ENCODE results near the gene TMEM233. TPM values are rescaled to one million over a fixed set of nuclear protein-coding genes. Genes with fewer than 3 reads are reported as not detected.
A peak's percentile ranks its signal among the peaks of the same experiment; 100 is the strongest.

TMEM233 gene
- 1 to 10 TPM; 1.3 to 1.7 (median 1.5) TPM for polyA plus RNA-seq (ENCODE audit: insufficient read length in 4 of 4)

- no peak for DNase-seq (ENCODE audit: low read depth in 4 of 4, low spot score in 2 of 4)
These were observed at the start of gene TMEM233 for GRCh38 chr12:119593578-119594398. TMEM233 (plus strand) TSS chr12:119593774; CDS start chr12:119593849, 75 bp downstream.

DNA sequence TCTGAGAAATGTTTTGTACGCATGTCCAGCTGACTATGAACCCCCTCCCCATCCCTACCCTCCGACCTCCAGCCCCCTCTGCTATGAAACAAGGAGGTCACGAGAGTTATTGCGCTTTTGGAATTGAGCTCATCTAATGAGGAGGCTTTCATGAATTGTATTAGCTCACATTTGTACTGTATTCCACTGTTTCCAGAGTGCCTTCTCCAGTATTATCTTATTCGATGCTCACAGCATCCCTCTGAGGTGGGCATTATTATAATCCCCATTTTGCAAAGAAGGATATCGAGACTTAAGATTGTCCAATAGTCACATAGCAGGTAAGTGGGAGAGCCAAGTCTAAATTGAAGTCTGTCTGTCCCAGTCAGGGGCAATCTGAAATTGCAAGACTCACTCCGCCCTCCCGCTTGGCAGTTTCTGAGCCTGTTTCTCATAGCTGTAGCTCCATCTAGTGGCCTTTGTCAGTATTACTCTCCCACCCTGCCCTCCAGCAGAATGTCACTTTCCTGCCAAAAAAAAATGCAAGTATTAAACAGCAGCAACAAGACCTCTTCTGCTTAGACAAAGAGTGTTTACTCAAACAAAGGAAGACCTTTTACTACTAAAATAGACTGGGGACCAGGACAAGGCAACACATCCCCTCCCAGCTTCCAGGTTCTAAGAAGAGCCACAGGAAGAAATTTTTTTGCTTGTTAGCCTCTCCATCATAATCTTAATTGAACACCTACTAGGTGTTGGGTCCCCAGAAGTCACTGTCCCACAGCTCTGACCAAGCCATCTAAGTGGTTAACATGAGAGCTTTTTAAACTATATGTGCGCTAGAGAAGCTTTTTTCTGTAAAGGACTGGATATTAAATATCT is 48.6 kb upstream of the TMEM233 start:
- peak; percentile 15 to 41 (median 20) for DNase-seq (ENCODE audit: low read depth in 4 of 4, low spot score in 2 of 4)

GRCh38 chr12:119546340-119546739 is 47.2 kb upstream of the TMEM233 start:
- no peak for DNase-seq (ENCODE audit: low read depth in 4 of 4, low spot score in 2 of 4)

DNA sequence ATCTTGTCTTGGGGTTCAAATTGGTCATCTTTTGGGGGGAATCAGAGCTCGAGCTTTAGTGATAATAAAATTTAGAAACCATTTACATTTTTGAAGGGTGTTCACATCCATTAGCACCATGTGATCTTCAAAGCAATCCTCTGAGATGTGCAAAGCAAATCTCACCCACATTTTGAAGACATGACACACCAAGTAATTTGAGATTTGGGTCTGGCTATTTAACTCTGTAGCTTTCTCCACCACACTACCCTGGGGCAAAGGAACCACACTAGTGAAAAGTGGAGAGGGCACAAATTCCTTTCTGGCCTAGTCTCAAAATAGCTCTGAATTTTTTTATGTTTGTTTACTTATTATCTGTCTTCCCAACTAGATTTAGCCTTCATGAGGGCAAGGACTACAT is 46.6 kb upstream of the TMEM233 start:
- DNase-seq (ENCODE audit: low read depth in 4 of 4, low spot score in 2 of 4) = no peak

DNA sequence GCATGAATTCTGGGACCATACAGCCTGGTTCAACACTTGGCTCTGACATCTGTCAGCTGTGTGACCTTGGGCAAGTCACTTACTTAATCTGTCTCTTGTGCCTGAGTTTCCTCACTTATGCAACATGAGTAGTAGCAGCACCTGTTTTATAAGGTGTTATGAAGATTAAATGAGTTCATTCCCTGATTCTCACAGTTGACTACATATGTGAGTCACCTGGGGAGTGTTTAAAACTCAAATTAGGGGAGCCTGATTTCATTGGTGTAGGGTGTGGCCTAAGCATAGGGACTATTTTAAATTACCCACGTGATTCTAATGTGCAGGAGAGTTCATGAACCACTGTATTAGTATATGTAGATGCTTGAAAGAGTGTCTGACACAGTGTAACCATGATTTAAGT is 36.7 kb upstream of the TMEM233 start:
- DNase-seq (ENCODE audit: low read depth in 4 of 4, low spot score in 2 of 4) = no peak

GRCh38 chr12:119565404-119565803 is 28.2 kb upstream of the TMEM233 start:
- no peak for DNase-seq (ENCODE audit: low read depth in 4 of 4, low spot score in 2 of 4)

DNA sequence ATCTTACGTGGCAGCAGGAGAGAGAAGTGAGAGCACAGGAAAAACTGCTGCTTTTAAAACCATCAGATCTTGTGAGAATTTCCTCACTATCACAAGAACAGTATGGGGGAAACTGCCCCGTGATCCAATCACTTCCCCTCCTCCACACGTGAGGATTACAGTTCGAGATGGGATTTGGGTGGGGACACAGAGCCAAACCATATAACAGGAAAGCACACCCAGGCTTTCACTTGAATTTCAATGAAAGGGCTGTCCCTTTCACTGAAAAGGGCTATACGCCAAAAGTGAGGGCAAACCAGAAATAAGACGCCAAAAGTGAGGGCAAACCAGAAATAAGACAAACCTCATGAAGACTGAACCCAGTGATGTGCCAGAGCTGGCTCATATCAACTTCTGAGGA is 22.8 kb upstream of the TMEM233 start:
- no peak for DNase-seq (ENCODE audit: low read depth in 4 of 4, low spot score in 2 of 4)

DNA sequence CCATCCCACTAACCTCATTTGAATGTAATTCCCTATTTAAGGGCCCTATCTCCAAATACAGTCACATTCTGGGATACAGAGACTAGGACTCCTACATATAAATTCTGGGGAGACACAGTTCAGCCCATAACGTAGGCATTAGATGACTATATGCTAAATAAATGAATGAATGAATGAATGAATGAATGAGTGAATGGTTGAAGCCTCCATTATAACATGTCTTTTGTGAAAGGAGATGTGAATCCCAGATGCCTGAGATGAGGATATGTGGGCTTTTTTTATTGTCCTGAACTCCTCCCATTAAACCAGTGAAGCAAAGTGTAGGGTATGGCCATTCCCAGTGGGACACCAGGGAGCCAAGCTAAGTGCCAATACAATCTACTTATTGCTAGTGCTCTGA is 20.5 kb upstream of the TMEM233 start:
- DNase-seq (ENCODE audit: low read depth in 4 of 4, low spot score in 2 of 4) = no peak

GRCh38 chr12:119574255-119574654 is 19.3 kb upstream of the TMEM233 start:
- no peak for DNase-seq (ENCODE audit: low read depth in 4 of 4, low spot score in 2 of 4)

- no peak for DNase-seq (ENCODE audit: low read depth in 4 of 4, low spot score in 2 of 4)
These were observed 17.3 kb upstream of the TMEM233 start for GRCh38 chr12:119576118-119576810.

DNA sequence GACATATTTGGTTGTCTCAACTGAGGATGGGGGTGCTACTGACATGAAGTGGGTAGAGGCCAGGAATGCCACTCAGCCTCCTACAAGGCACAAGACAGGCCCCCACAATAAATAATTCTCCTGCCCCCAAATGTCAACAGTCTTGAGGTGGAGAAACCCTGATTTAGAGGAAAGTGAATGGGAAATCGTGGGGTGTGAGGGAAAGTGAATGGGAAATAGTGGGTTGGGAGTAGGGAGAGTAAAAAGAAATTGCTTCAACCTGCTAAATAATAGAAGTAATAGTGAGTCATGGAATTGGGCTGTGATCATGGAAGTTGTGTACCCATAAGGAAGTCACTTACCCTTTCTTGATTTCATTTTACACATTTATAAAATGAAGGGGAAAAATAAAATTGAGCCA is 16.7 kb upstream of the TMEM233 start:
- no peak for DNase-seq (ENCODE audit: low read depth in 4 of 4, low spot score in 2 of 4)

DNA sequence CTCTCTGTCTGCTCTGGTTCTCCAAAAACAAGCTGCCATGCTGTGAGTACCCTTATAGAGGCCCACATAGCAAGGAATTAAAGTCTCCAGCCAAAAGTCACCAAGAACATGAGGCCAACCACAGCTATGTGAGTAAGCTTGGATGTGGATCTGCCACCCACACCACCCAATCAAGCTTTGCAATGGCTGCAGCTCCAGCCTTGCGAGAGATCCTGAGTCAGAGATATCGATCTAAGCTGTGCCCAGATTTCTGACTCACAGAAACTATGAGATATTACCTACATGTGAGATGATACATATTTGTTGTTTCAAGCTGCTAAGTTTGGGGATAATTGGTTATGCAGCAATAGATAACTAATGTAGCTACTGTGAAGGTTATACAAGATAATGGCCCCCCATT is 15.5 kb upstream of the TMEM233 start:
- no peak for DNase-seq (ENCODE audit: low read depth in 4 of 4, low spot score in 2 of 4)

GRCh38 chr12:119589097-119589496 is 4.5 kb upstream of the TMEM233 start:
- no peak for DNase-seq (ENCODE audit: low read depth in 4 of 4, low spot score in 2 of 4)

DNA sequence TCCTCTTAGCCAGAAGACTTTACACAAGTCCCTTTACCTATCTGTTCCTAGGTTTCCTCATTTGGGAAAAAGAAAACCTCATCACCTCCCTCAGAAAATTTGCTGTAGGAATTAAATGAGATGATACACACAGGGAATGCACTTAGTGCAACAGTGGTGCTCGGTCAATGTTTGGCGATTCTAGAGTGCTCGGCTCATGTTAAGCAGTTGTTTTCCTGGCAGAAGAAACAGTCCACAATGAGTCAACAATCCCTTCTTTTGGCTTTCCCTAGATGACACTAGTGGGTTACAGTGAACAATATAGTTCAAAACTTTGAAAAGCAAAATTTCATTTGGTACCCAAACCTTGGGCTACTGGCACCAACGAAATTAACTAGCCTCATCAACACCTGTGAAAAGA is 3.9 kb upstream of the TMEM233 start:
- no peak for DNase-seq (ENCODE audit: low read depth in 4 of 4, low spot score in 2 of 4)

GRCh38 chr12:119592232-119592631 is 1.3 kb upstream of the TMEM233 start:
- DNase-seq (ENCODE audit: low read depth in 4 of 4, low spot score in 2 of 4) = no peak

DNA sequence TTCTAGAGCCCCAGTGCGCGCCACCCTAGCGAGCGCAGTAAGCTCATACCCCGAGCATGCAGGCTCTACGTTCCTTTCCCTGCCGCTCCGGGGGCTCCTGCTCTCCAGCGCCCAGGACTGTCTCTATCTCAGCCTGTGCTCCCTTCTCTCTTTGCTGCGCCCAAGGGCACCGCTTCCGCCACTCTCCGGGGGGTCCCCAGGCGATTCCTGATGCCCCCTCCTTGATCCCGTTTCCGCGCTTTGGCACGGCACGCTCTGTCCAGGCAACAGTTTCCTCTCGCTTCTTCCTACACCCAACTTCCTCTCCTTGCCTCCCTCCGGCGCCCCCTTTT is 791 bp downstream of the TMEM233 start:
- DNase-seq (ENCODE audit: low read depth in 4 of 4, low spot score in 2 of 4) = no peak

DNA sequence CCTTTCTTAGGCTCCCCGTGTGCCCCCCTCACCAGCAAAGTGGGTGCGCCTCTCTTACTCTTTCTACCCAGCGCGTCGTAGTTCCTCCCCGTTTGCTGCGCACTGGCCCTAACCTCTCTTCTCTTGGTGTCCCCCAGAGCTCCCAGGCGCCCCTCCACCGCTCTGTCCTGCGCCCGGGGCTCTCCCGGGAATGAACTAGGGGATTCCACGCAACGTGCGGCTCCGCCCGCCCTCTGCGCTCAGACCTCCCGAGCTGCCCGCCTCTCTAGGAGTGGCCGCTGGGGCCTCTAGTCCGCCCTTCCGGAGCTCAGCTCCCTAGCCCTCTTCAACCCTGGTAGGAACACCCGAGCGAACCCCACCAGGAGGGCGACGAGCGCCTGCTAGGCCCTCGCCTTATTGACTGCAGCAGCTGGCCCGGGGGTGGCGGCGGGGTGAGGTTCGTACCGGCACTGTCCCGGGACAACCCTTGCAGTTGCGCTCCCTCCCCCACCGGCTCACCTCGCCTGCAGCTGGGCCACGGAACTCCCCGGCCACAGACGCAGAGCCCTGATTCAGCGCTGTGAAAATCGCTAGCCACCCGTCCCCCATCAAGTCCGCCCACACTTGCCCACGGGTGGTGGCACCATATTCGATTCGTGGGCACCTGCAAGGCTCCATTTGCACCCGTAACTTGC is 1.3 kb downstream of the TMEM233 start:
- no peak for DNase-seq (ENCODE audit: low read depth in 4 of 4, low spot score in 2 of 4)

DNA sequence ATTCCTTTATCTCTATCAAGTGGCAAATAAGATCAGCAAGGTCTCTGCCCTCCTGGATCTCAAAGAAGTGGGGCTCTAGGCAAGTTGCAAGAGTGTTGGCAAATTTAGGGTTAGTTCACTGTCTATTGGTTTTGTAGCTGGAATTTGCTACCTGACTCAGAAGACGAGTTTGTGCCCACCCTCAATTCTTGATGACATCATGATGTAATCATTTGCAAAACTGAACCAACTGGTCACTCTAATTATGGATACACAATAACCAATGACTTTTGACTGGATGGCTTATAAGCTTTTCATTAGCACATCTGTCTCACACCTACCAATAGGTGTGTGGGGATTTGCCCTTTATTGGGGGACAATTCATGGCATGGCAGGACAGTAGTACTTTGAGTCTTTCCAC is 4.6 kb downstream of the TMEM233 start:
- DNase-seq (ENCODE audit: low read depth in 4 of 4, low spot score in 2 of 4) = no peak

GRCh38 chr12:119601877-119602733 is 8.5 kb downstream of the TMEM233 start:
- no peak for DNase-seq (ENCODE audit: low read depth in 4 of 4, low spot score in 2 of 4)

GRCh38 chr12:119602734-119603094 is 9.1 kb downstream of the TMEM233 start:
- DNase-seq (ENCODE audit: low read depth in 4 of 4, low spot score in 2 of 4) = no peak

All from left renal cortex interstitium (tissue), 4 donors.